ENCODE measurements around the gene COL11A2.

COL11A2 gene

DNA sequence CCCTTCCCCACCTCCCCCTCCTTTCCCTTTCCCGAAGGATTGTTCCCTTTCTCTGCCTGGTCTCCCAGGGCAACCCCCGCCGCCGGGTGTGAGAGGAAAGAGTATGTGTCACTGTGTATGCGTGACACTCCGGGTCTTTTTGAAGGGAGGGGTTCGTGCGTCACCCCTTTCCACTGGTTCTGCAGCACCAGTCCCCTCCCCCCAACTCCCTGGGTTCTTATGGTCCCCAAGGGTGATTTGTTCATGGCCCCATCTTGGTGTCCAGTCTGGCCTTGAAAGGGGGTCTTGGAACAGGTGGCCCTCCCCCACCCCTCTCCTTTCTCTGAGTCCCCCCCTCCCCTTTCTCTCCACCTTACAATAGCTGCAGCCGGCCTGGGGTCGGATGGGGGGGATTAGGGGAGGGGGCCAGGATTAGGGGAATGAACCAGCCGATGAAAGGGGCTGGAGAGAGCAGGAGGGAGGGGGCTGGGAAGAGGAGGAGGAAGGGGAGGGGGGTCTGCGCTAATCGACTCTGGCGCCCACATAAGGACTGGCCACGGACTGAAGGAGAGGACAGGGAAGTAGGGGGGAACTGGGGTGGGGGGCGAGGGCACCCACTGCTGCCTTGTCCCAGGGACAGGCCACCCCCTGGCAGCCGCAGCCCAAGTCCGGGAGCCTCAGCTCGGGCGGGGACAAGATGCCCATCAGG lies 14.7 kb upstream of the COL11A2 start:
- DNase-seq (ENCODE audit: insufficient read length, low spot score) = no peak
- no peak for FAIRE-seq

DNA sequence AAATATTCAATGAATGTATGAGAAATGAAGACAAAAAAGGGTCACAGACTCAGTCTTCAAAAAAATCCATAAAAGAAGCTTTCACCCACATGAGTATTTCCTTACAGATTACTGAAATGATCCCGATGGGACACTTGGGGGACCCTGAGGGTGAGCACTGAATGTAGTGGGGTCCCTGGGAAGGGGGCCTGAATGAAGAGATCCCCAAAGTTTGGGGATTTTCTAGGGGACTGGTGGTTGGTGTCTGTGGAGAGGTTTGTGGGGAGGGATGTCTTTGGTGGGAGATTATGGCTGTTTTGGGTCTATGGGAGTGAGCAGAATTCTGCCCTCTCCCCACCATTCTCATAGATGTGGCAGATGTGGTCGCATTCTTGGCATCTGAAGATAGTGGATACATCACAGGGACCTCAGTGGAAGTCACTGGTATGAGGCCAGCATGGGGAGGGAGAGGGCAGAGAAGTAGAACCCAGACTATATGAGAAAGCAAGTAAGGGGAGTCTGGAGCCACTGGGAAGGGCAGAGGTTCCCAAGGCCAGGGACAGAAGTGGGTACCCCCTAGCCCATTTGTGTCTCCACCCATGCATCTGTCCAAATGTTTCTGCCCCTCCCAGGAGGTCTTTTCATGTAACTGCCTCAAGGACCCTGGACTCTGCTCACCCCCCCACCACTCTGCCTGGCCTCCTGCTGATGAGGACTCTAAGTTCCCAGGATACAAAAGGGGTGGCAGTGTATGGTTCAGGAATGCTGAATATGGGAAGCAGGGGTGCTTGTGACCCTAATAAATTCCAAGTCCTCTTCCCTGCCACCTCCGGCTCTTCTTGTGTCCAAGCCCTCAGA lies 14.0 kb upstream of the COL11A2 start:
- DNase-seq (ENCODE audit: insufficient read length, low spot score) (no peak), FAIRE-seq (no peak)

DNA sequence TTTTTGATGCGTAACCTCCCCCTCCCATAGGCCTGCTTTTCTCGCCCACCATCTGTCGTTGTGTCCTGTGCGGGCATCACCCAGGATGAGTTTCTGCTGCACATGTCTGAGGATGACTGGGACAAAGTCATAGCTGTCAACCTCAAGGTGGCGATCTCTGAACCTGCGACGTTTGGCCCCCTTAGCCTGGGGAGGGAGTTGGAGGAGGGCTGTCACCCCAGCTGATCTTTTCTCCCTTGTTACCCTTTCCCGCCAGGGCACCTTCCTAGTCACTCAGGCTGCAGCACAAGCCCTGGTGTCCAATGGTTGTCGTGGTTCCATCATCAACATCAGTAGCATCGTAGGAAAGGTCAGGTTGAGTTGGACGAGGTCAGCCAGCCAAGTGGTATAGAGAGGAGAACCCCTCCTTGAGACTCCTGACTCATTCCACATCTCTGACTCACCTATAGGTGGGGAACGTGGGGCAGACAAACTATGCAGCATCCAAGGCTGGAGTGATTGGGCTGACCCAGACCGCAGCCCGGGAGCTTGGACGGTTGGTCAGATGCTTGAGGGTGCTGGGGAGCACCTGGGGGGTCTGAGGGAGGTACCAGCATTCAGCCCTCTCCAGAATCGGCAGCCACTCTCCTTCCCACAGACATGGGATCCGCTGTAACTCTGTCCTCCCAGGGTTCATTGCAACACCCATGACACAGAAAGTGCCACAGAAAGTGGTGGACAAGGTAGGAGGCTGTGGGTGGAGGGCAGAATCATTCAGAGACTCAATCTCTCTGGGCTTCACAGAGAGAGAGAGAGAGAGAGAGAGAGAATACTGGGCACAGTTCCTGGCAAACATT lies 13.1 kb upstream of the COL11A2 start:
- no peak for DNase-seq (ENCODE audit: insufficient read length, low spot score)
- FAIRE-seq = no peak

DNA sequence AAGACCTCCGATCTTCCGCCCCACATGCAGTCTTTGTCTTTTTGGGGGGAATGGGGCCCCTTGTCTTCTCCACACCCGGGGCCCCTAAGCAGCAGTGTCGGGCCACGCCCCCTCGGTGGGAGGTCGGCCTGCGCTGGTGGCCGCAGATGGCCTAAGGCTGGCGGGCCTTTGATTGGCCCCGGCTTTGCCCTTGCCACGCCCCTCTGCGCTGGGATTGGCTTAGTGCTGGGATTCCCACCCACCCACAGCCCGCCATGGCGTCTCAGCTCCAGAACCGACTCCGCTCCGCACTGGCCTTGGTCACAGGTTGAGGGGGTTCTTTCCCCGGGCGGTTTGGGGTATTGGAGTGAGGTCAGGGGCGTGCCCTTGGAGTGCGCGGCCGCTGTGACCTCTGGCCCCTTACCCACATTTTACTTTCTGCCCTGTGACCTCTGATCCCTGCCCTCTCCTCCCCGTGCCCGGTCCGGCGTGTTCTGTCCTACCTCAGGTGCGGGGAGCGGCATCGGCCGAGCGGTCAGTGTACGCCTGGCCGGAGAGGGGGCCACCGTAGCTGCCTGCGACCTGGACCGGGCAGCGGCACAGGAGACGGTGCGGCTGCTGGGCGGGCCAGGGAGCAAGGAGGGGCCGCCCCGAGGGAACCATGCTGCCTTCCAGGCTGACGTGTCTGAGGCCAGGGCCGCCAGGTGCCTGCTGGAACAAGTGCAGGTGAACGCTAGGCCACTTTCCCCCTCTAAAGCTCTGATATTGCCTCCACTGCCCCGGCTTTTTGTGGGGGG lies 12.3 kb upstream of the COL11A2 start, which contains the start of gene HSD17B8:
HSD17B8 (plus strand) TSS at position 241 of the 776 bp plus-strand sequence; CDS start at position 255, 14 bp downstream.
- DNase-seq (ENCODE audit: insufficient read length, low spot score) (peak; percentile 93), FAIRE-seq (peak; percentile 84)

DNA sequence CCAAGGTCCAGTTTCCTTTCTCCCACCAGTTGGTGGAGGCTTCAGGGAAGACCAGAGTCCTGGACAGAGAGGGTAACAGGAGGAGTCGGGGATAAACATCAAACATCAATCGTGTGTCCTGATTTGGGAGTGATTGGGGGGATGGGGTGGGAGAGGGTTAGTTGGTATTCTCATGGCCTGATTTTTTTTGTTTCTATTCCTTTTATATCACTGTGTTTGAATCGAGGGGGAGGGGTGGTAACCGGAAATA lies 11.8 kb upstream of the COL11A2 start:
- no peak for FAIRE-seq
- no peak for DNase-seq (ENCODE audit: insufficient read length, low spot score)

DNA sequence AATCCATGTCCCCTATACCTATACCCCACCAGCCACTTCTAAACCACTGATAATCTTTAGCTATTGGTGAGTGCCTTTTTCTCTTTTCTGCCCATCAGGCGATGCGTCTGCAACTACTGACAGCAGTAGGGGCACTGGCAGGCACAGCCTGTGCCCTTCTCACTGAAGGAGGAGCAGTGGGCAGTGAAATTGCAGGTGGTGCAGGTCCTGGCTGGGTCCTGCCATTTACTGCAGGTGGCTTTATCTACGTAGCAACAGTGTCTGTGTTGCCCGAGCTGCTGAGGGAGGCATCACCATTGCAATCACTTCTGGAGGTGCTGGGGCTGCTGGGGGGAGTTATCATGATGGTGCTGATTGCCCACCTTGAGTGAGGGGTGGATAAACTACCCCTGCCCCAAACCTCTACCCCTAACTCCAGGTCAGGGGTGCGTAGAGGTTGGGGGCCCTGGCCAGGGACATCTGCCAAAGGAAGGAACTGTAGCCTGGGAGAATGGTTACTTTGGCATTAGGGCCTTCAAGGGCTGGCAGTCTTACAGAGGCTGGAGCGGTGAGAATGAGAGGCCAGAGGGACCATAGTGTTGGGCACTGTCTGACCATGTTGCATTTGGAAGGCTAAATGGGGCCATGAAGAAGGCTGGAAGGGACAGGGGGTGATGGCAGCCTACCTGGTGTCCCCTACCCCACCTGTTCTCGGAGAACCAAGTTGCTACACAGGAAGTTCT lies 11.3 kb upstream of the COL11A2 start:
- no peak for DNase-seq (ENCODE audit: insufficient read length, low spot score)
- FAIRE-seq = no peak

DNA sequence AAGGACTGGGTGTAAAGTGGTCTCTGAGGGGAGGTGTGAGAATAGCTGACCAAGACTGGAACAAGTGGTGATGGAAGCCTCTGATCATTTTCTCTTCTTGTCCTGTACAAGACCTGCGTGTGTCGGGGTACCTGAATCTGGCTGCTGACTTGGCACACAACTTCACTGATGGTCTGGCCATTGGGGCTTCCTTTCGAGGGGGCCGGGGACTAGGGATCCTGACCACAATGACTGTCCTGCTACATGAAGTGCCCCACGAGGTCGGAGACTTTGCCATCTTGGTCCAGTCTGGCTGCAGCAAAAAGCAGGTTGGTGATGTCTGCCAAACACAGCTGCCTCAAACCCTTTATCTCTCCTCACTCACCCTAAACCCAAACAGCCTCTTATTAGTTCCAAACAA lies 10.5 kb upstream of the COL11A2 start:
- DNase-seq (ENCODE audit: insufficient read length, low spot score) (no peak), FAIRE-seq (no peak)

DNA sequence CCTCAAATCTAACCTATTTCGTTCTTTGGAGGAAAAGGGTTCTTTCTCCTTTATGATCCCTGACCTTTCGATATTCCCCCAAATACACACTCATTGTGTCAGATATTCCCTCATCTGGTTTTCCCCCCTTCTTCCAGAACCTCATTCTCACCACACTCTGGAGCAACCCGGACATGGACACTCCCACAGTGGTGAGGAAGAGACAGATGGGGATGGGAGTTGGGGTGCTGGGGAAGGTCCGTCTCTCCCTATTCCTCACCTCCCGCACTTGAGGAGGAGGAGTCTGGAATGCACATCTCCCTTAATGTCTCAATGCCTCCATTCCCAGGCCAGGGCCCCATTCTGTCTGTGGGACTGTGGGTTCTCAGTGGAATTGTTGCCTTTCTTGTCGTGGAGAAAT lies 9.7 kb upstream of the COL11A2 start:
- FAIRE-seq = no peak
- DNase-seq (ENCODE audit: insufficient read length, low spot score) = no peak

DNA sequence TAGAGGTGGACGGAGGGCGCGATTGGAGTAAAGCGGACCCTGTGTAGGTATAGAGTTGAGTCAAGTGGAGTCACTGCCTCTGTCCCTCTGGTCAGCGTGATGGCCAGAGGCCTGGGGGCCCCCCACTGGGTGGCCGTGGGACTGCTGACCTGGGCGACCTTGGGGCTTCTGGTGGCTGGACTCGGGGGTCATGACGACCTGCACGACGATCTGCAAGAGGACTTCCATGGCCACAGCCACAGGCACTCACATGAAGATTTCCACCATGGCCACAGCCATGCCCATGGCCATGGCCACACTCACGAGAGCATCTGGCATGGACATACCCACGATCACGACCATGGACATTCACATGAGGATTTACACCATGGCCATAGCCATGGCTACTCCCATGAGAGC lies 8.9 kb upstream of the COL11A2 start:
- FAIRE-seq = no peak

DNA sequence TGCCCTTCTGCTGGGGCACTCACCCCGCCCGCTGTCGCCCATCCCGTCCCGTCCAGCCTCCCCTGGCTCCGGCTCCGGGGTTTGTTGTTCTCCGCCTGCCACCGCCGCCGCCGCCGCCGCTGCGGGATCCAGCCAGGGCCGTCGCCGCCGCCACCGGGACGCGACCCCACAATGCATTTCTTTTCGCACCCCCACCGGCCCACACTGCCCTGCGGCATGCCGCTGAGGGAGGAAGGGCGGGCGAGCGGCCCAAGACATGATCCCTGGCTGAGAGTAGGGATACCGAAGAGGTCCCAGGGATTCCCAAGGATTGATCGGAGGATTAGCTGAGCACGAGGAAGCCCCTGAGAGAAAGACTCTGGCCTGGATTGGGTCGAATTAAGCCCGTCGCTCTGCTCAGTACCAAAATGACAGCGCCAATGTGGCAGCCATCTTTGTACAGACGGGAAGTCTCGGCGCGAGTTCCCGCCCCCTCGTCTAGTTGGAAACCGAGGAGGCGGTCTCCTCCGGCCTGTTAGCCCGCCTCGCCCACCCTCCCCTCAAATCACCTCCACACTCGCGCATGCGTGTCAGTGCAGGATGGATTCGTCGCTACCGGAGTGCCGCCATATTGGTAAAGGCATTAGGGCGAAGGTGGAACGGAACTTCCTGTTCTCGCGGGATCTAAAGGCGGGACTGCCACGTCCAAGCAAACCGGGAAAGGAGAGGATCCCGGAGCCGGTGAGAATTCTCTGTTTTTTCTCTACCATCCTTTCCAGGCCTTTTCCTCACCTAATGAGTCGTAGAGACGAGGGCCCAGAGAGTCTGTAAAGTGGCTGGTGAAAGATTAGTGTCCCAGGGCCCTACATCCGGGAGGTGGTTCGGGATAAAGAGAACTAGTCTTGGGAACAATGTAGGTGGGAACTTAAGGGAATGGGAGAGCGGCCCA lies 8.2 kb upstream of the COL11A2 start, which contains the start of the genes RXRB and SLC39A7:
RXRB (minus strand) TSS at position 447 of the 928 bp plus-strand sequence; CDS start at position 258, 189 bp downstream.
SLC39A7 (plus strand) TSS at position 649 of the 928 bp plus-strand sequence. CDS start 379 bp downstream, outside the sequence.
- FAIRE-seq = peak; percentile 96
- DNase-seq (ENCODE audit: insufficient read length, low spot score) = peak; percentile 86

More for the DNA sequence above, 8.9 kb upstream of the COL11A2 start:
- DNase-seq (ENCODE audit: insufficient read length, low spot score) = no peak

DNA sequence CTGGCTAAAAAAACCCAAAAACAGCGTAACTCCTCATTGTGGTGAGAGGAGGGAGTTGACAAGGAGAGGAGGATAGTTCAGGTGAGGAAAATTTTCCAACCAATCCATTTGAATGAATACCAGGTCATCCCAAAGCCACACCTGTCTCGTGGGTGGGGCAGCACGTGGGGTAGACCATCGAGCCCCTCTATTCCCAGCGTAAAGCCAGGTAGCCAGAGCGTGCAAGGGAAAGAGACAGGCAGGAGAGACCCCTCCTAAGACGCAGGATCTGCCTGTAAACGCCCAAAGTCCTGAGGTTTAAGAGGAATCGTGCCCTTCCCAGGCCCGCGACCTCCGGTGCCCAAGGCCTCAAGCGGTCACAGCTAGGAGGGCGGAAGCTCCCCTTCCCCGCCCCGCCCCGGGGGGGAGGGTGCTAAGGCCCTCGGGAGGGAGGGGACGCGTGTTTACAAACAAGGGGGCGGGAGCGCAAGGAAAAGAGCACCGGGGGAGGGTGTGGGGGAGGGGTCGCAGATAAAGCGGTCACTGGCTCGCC lies 7.5 kb upstream of the COL11A2 start:
- peak; percentile 68 for DNase-seq (ENCODE audit: insufficient read length, low spot score)

DNA sequence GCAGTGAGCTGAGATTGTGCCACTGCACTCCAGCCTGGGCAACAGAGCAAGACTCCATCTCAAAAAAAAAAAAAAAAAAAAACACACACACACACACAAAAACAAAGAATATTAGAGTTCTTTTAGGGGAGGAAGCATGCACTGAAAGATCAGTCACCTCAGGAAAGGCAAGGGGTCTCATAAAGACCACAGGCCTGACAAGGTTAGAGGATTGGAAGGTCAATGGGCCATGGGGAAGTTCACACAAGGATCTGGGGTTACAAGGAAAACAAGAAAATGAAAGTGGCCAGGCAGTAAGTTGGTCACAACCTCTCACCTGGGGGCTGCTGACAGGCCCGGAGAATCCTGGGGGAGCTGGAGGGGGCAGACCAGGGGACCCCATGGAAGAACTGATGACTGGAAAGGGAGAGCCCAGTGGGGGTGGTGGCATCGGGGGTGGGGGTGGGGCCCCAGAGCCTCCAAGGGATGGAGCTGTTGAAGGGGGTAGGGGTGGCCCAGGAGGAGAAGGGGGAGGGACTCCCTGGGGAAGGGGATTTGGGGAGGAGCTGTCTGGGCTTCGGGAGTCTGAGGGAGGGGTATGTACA lies 6.7 kb upstream of the COL11A2 start:
- FAIRE-seq = no peak

More for the DNA sequence above, 7.5 kb upstream of the COL11A2 start:
- FAIRE-seq = peak; percentile 65

DNA sequence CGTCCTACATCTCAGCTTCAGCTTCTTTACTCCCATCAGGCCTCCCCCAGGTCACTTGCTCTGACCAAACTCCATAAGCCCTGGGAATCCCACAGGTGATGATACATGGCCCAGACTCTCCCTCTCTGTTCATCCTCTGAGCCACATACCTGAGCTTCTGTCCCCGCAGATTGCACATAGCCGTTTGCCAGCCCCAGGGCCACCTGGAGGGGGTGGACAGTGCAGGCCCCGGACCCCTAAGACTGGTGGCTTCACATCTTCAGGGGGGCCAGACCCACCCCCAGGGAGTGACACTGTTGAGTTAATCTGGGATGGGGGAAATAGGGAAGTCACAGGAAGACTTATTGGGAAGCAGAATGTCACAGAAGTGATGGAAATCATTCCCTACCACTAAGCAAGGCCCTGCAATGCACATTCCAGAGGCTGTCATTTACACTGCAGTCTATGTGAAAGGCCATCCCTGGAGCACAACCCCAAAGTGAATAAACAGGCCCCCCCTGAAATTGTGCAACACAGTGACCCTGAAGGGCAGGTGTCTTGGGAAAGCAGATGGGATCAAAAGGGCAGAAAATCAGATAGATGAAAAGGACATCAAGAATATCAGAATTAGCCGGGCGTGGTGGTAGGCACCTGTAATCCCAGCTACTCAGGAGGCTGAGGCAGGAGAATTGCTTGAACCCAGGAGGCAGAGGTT lies 6.0 kb upstream of the COL11A2 start:
- no peak for DNase-seq (ENCODE audit: insufficient read length, low spot score)
- no peak for FAIRE-seq

More for the DNA sequence above, 6.7 kb upstream of the COL11A2 start:
- no peak for DNase-seq (ENCODE audit: insufficient read length, low spot score)

DNA sequence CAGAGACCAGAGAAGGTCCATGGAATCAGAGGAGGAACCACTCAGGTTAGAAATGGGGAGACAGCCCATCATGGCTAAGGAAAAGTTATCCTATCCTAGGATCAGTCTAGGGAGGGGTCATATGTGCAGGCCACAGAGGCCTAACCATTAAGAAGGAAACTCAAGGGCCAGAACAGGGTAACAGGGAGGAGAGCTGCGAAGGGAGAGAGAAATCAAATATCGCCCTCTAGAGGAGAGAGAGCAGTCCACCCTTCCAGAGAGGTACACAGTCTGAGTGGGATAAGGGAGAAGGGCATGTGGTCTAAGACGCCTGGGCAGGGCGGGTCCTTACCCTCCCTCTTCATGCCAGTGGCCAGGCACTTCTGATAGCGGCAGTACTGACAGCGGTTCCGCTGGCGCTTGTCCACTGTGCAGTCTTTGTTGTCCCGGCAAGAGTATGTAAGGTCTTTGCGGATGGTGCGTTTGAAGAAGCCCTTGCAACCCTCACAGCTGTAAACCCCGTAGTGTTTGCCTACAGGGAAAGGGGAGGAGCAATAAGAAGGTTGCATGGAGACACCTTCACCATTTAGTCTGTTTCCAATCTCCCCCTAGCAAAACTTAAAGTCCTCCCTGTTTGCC lies 5.3 kb upstream of the COL11A2 start:
- FAIRE-seq (peak; percentile 59), DNase-seq (ENCODE audit: insufficient read length, low spot score) (peak; percentile 81)

DNA sequence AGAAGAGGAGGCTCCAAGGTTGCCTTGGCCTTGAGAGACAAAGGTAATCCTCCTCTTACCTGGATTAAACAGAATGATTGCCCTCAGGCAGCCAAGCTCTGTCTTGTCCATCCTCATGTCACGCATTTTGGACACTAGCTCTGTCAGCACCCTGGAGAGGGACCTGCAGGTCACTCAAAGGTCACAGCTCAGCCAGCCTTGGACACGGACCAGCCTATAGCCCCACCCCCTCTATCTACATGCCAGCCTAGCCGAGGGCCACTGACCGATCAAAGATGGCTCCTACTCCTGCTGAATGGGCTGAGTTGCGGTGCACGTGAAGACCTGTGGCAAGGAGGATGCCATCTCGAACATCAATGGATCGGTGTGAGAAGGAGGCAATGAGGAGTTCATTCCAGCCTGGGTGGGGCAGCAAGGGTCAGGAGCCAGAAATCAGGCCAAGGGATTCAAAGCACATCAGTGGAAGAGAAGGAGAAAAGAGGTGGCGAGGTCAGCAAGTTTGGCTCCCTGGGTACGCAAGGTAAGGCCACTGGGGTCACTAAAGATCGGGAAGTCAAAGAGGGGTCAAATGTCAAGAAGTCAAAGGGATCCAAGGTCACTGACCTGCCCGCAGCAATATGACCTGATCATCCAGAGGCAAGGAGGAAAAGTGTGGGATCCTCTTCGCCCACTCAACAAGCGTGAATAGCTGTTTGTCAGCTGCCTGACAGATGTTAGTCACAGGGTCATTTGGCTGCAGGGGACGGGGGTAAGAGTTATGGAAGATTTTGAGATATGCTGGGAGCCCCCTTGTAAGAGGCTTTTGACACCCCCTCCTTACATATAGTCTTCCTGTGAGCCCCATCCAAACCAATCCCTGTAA lies 3.3 kb upstream of the COL11A2 start:
- no peak for FAIRE-seq
- no peak for DNase-seq (ENCODE audit: insufficient read length, low spot score)

DNA sequence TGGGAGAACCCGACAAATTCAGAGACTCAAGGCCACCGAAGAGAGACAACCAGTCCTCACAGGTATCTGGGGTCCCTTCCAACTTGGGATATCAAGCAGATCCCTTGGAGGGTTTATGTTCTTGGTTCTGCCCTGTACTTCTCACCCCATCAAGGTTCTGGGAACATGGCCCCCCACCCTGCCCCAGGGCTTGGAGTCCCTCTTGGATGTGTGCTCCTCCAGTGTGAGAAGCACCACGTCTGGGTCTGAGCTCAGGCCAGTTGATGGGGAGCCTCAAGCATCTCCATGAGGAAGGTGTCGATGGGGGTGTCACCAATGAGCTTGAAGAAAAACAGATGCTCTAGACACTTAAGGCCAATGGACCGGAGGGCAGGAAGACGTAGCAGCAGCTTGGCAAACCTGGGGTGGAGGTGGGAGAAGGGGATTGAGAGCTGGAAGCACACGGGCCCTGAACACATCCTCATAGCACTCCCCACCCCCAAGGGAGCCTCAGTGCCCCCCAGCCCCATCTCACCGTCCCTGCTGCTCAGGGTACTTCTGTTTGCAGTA lies 2.2 kb upstream of the COL11A2 start:
- FAIRE-seq = no peak

More for the DNA sequence above, 2.2 kb upstream of the COL11A2 start:
- no peak for DNase-seq (ENCODE audit: insufficient read length, low spot score)

Measured in GM19239 (cell line).